ENCODE data around the gene SELENOM.
"Not testable (repeated sequence)": the region's sequence is repeated elsewhere in the genome, so short reads cannot be mapped to it uniquely, and the experiment has no call there.

Gene SELENOM

GRCh38 chr22:31104869-31105268, 2.5 kb downstream of the SELENOM start:
- no peak for DNase-seq

- DNase-seq = no peak
Observed at GRCh38 chr22:31103899-31104694, 3.3 kb downstream of the SELENOM start.

- DNase-seq = no peak
Observed at GRCh38 chr22:31103111-31103510, 4.3 kb downstream of the SELENOM start.

- no peak for DNase-seq
Observed at GRCh38 chr22:31102441-31103081, 4.8 kb downstream of the SELENOM start.

- DNase-seq = no peak
Observed at GRCh38 chr22:31100762-31101525, 6.4 kb downstream of the SELENOM start.

GRCh38 chr22:31099841-31100761, 7.3 kb downstream of the SELENOM start:
- DNase-seq = no peak

- DNase-seq = no peak
Observed at GRCh38 chr22:31099386-31099785, 8.0 kb downstream of the SELENOM start.

GRCh38 chr22:31098632-31099110, 8.7 kb downstream of the SELENOM start:
- DNase-seq = no peak

GRCh38 chr22:31097941-31098631, 9.3 kb downstream of the SELENOM start:
- DNase-seq = no peak

- not testable (repeated sequence) for DNase-seq
Observed at GRCh38 chr22:31097539-31097938, 9.8 kb downstream of the SELENOM start.

- no peak for DNase-seq
Observed at GRCh38 chr22:31096657-31097279, 10.6 kb downstream of the SELENOM start.

- DNase-seq = no peak
Observed at GRCh38 chr22:31095637-31096249, 11.6 kb downstream of the SELENOM start.

GRCh38 chr22:31094741-31095140, 12.6 kb downstream of the SELENOM start:
- DNase-seq = no peak

- no peak for DNase-seq
Observed at GRCh38 chr22:31094021-31094551, 13.3 kb downstream of the SELENOM start.

- DNase-seq = no peak
Observed at GRCh38 chr22:31093086-31093850, 14.1 kb downstream of the SELENOM start.

GRCh38 chr22:31092161-31092560, 15.2 kb downstream of the SELENOM start:
- DNase-seq = no peak

- no peak for DNase-seq
Observed at GRCh38 chr22:31091106-31091975, 16.0 kb downstream of the SELENOM start.

GRCh38 chr22:31090217-31091085, 16.9 kb downstream of the SELENOM start:
- no peak for DNase-seq
